Germinal center (tissue), 1 donor: ENCODE measurements around the gene RBM24.
"Not testable (repeated sequence)": the region's sequence is repeated elsewhere in the genome, so short reads cannot be mapped to it uniquely, and the experiment has no call there.

Source experiments
- DNase-seq: peaks from one replicate; pipeline ENCODE4 v3.0.0; 2012; ENCODE audit warnings: mixed read lengths, low spot score

Gene RBM24

GRCh38 chr6:17291778-17292177 lies 10.6 kb downstream of the RBM24 start:
- DNase-seq: no peak

GRCh38 chr6:17292600-17293133 lies 11.5 kb downstream of the RBM24 start:
- no peak for DNase-seq

- no peak for DNase-seq
Observed at GRCh38 chr6:17293395-17293794, 12.2 kb downstream of the RBM24 start.

GRCh38 chr6:17297271-17298080 lies 16.3 kb downstream of the RBM24 start:
- no peak for DNase-seq

GRCh38 chr6:17298257-17298656 lies 17.1 kb downstream of the RBM24 start:
- no peak for DNase-seq

GRCh38 chr6:17299222-17299621 lies 18.1 kb downstream of the RBM24 start:
- DNase-seq: no peak

GRCh38 chr6:17299750-17300149 lies 18.6 kb downstream of the RBM24 start:
- DNase-seq: no peak

GRCh38 chr6:17300637-17301036 lies 19.5 kb downstream of the RBM24 start:
- DNase-seq: no peak

GRCh38 chr6:17303444-17303843 lies 22.3 kb downstream of the RBM24 start:
- DNase-seq: no peak

- no peak for DNase-seq
Observed at GRCh38 chr6:17305219-17306001, 24.2 kb downstream of the RBM24 start.

GRCh38 chr6:17311595-17312311 lies 30.6 kb downstream of the RBM24 start:
- no peak for DNase-seq

- DNase-seq: not testable (repeated sequence)
Observed at GRCh38 chr6:17313238-17313637, 32.1 kb downstream of the RBM24 start.

GRCh38 chr6:17313971-17314370 lies 32.8 kb downstream of the RBM24 start:
- DNase-seq: no peak

- no peak for DNase-seq
Observed at GRCh38 chr6:17315262-17315661, 34.1 kb downstream of the RBM24 start.

GRCh38 chr6:17318435-17319165 lies 37.4 kb downstream of the RBM24 start:
- DNase-seq: no peak

- not testable (repeated sequence) for DNase-seq
Observed at GRCh38 chr6:17320266-17320665, 39.1 kb downstream of the RBM24 start.

GRCh38 chr6:17331238-17331637 lies 50.1 kb downstream of the RBM24 start:
- DNase-seq: no peak

GRCh38 chr6:17334265-17334664 lies 53.1 kb downstream of the RBM24 start:
- DNase-seq: no peak

- no peak for DNase-seq
Observed at GRCh38 chr6:17336425-17336824, 55.3 kb downstream of the RBM24 start.

- DNase-seq: no peak
Observed at GRCh38 chr6:17339308-17339670, 58.1 kb downstream of the RBM24 start.

GRCh38 chr6:17341117-17341805 lies 60.1 kb downstream of the RBM24 start:
- no peak for DNase-seq
